Testis (tissue), 2 donors: ENCODE measurements around the gene P2RX1.

Experiments used
- CTCF ChIP-seq, 3 experiments: fragments of 450-650 bp in 2 of 3; fragments of 200-600 bp in 1 of 3; sonication (generic) in 1 of 3; IDR thresholded peaks; one replicate each; pipeline ENCODE4 v1.5.1; 2016 to 2019; ENCODE audit warnings: antibody characterized with exemption in 3 of 3, mild to moderate bottlenecking in 2 of 3, moderate library complexity in 1 of 3
- POLR2A ChIP-seq: fragments of 450-650 bp; IDR thresholded peaks from one replicate; pipeline ENCODE4 v1.6.1; 2017; ENCODE audit warnings: antibody characterized with exemption, mild to moderate bottlenecking, moderate library complexity

DNA sequence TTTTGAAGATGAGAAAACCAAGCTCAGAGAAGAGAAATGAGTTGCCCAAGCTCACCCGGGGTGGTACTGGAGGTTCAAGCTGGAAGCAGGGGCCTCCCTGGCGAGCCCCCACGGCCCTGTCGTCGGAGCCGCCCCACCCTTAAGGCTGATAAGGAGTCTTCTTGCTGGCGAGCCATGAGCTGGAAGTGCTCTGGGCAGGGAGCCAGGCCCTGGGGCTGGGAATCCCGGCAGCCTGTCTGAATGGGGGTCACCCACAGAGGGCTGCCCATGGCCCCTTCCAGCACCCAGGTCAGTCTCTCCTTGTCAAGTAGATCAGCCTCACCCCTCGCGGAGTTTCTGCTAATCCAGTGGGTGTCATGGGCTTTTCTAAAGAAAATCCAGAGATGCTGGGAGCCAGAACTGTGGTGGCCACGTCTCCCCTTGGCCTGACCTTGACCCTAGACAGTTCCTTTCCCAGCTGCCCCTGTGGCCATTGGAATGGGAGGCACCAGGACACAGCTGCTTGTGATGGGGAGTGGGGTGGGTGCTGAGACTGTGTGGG, 1.2 kb upstream of the P2RX1 start:
- no peak for TF ChIP-seq CTCF (IDR thresholded peaks at IDR 0.05)
- TF ChIP-seq POLR2A, result no peak
